Loucy (cell line): ENCODE results near the gene S100G.

ENCODE experiments used
- H2AFZ ChIP-seq: fragments of 200-600 bp; sonication (generic); 2 replicates; pipeline ENCODE4 v1.6.0; 2016; ENCODE audit warnings: antibody characterized with exemption, mild to moderate bottlenecking, low read length, moderate library complexity
- H3F3A ChIP-seq: fragments of 200-600 bp; 2 replicates; pipeline ENCODE4 v1.6.0; 2016; ENCODE audit warnings: antibody characterized with exemption, low read depth, mild to moderate bottlenecking
- H3K27me3 ChIP-seq: fragments of 200-600 bp; sonication (generic); 2 replicates; pipeline ENCODE4 v1.6.1; 2014; ENCODE audit warnings: low read length, mild to moderate bottlenecking; ENCODE audit not compliant: insufficient read depth, poor library complexity, severe bottlenecking
- H3K36me3 ChIP-seq: fragments of 200-600 bp; sonication (generic); 2 replicates; pipeline ENCODE4 v1.6.1; 2016; ENCODE audit warnings: low read length; ENCODE audit not compliant: insufficient read depth
- H3K4me1 ChIP-seq: fragments of 200-600 bp; sonication (generic); 2 replicates; pipeline ENCODE4 v1.5.1; 2014; ENCODE audit warnings: low read length, mild to moderate bottlenecking; ENCODE audit not compliant: insufficient read depth, poor library complexity, severe bottlenecking
- H3K4me2 ChIP-seq: fragments of 200-600 bp; sonication (generic); 2 replicates; pipeline ENCODE4 v1.6.0; 2014; ENCODE audit warnings: antibody characterized with exemption, low read length, low read depth, mild to moderate bottlenecking; ENCODE audit not compliant: poor library complexity, severe bottlenecking
- H3K4me3 ChIP-seq: fragments of 200-600 bp; sonication (generic); 2 replicates; pipeline ENCODE4 v1.5.1; 2014; ENCODE audit warnings: low read length, mild to moderate bottlenecking, mixed read lengths; ENCODE audit not compliant: poor library complexity, severe bottlenecking
- H3K79me2 ChIP-seq: fragments of 200-600 bp; sonication (generic); 2 replicates; pipeline ENCODE4 v1.6.1; 2014; ENCODE audit warnings: low read length; ENCODE audit not compliant: insufficient read depth
- H3K9ac ChIP-seq: fragments of 200-600 bp; sonication (generic); 2 replicates; pipeline ENCODE4 v1.6.0; 2014; ENCODE audit warnings: mild to moderate bottlenecking, low read depth, low read length, moderate library complexity; ENCODE audit not compliant: poor library complexity, severe bottlenecking
- H3K9me2 ChIP-seq: fragments of 200-600 bp; sonication (generic); replicated peaks from 2 replicates; pipeline ENCODE4 v1.6.1; 2016; ENCODE audit warnings: low read depth, low read length, mixed read lengths
- H3K9me3 ChIP-seq: fragments of 200-600 bp; sonication (generic); 2 replicates; pipeline ENCODE4 v1.6.1; 2014; ENCODE audit warnings: mild to moderate bottlenecking, antibody characterized with exemption, low read length, low read depth; ENCODE audit not compliant: insufficient read depth
- H4K20me1 ChIP-seq: fragments of 200-600 bp; sonication (generic); 2 replicates; pipeline ENCODE4 v1.6.0; 2014; ENCODE audit warnings: antibody characterized with exemption, low read length, mild to moderate bottlenecking; ENCODE audit not compliant: insufficient read depth, poor library complexity, severe bottlenecking
- CTCF ChIP-seq: fragments of 200-600 bp; sonication (generic); conservative IDR thresholded peaks from 2 replicates; pipeline ENCODE4 v1.5.1; 2014; ENCODE audit warnings: mild to moderate bottlenecking, antibody characterized with exemption, low read length
- EZH2phosphoT487 ChIP-seq: fragments of 200-600 bp; IDR thresholded peaks from 2 replicates; pipeline ENCODE4 v1.6.1; 2018; ENCODE audit warnings: antibody characterized with exemption, mild to moderate bottlenecking, moderate library complexity, borderline replicate concordance

S100G gene

GRCh38 chrX:16612257-16612897 is 37.6 kb upstream of the S100G start:
- TF ChIP-seq CTCF: no peak
- TF ChIP-seq EZH2phosphoT487: no peak
- Histone ChIP-seq H3K27me3 (no peaks in the 10 kb centered on the region), H3K4me1 (no peaks in the 10 kb centered on the region), H3K36me3 (peaks cover 3% of the 10 kb centered on the region; the same call in 1 of the 2 replicates), H3K9ac (no peak overlapping the region), H4K20me1 (no peaks in the 10 kb centered on the region), H2AFZ (no peak overlapping the region), H3F3A (no peaks in the 10 kb centered on the region), H3K4me3 (no peak overlapping the region), H3K9me3 (no peaks in the 10 kb centered on the region), H3K79me2 (no peaks in the 10 kb centered on the region), H3K4me2 (no peak overlapping the region), H3K9me2 (no peaks in the 10 kb centered on the region)

GRCh38 chrX:16617382-16617781 is 32.6 kb upstream of the S100G start:
- no peaks in the 10 kb centered on the region for H4K20me1 ChIP-seq
- no peak overlapping the region for H3K4me2 ChIP-seq
- no peaks in the 10 kb centered on the region for H3K27me3 ChIP-seq
- no peak overlapping the region for H3K4me3 ChIP-seq
- TF ChIP-seq EZH2phosphoT487 (no peak), CTCF (no peak)
- H3K9me3 ChIP-seq: no peaks in the 10 kb centered on the region
- no peaks in the 10 kb centered on the region for H3K4me1 ChIP-seq
- peaks cover 18% of the 10 kb centered on the region; the same call in 1 of the 2 replicates for H3K36me3 ChIP-seq
- H3K79me2 ChIP-seq: no peaks in the 10 kb centered on the region
- no peak overlapping the region for H3K9ac ChIP-seq
- H3K9me2 ChIP-seq: no peaks in the 10 kb centered on the region
- no peaks in the 10 kb centered on the region for H3F3A ChIP-seq
- no peak overlapping the region for H2AFZ ChIP-seq

- no peak overlapping the region for H3K9ac ChIP-seq
- no peaks in the 10 kb centered on the region for H4K20me1 ChIP-seq
- no peaks in the 10 kb centered on the region for H3F3A ChIP-seq
- no peaks in the 10 kb centered on the region for H3K79me2 ChIP-seq
- no peak overlapping the region for H3K4me2 ChIP-seq
- no peaks in the 10 kb centered on the region for H3K4me1 ChIP-seq
- no peak overlapping the region for H2AFZ ChIP-seq
- no peak overlapping the region for H3K4me3 ChIP-seq
- no peaks in the 10 kb centered on the region for H3K9me3 ChIP-seq
- TF ChIP-seq EZH2phosphoT487: no peak
- TF ChIP-seq CTCF: no peak
- H3K27me3 ChIP-seq: no peaks in the 10 kb centered on the region
- H3K9me2 ChIP-seq: no peaks in the 10 kb centered on the region
- H3K36me3 ChIP-seq: peaks cover 18% of the 10 kb centered on the region; the same call in 1 of the 2 replicates
Observed at GRCh38 chrX:16618422-16618821, 31.5 kb upstream of the S100G start.
